ENCODE results near the gene CORO2A. TPM values are rescaled to one million over a fixed set of nuclear protein-coding genes. Genes with fewer than 3 reads are reported as not detected.

Gene CORO2A
- total and polyA plus RNA-seq, 2 of the 4 experiments (the other 2 are of a cell fraction) = 1.9 to 2.2 TPM

- Histone ChIP-seq H2BK5ac (ENCODE audit: low read depth, low read length, poor library complexity, severe bottlenecking) (no peak overlapping the region), H3K36me3 (ENCODE audit: control insufficient read depth, insufficient read depth, low read length) (peaks cover 15% of the 10 kb centered on the region; the same call in 1 of the 2 replicates), H3K4ac (ENCODE audit: low read depth, low read length) (no peak overlapping the region), H2AK5ac (ENCODE audit: low read depth, low read length) (no peak overlapping the region), H3K4me1 (ENCODE audit: control insufficient read depth, insufficient read depth, low read length) (peaks cover 7% of the 10 kb centered on the region), H3K9me1 (ENCODE audit: insufficient read depth, low read length) (peaks cover 5% of the 10 kb centered on the region; the same call in 1 of the 2 replicates), H4K91ac (ENCODE audit: insufficient read depth, low read depth, low read length) (no peak overlapping the region), H3K4me2 (ENCODE audit: low read depth, low read length) (no peak overlapping the region), H3K27ac (ENCODE audit: insufficient read depth, low read length) (no peak overlapping the region), H3K4me3 (ENCODE audit: insufficient read depth, low read depth, low read length) (no peak overlapping the region), H2AFZ (replicated peaks; ENCODE audit: low read length, poor library complexity) (no peak overlapping the region), H3K14ac (replicated peaks; ENCODE audit: low read depth, low read length) (no peak overlapping the region), H2BK15ac (ENCODE audit: low read depth, low read length) (no peak overlapping the region), H2AK9ac (replicated peaks; ENCODE audit: low read depth, low read length, poor library complexity) (no peak overlapping the region), H3K27me3 (ENCODE audit: control insufficient read depth, insufficient read depth, low read length) (no peaks in the 10 kb centered on the region), H4K5ac (ENCODE audit: low read depth, low read length) (no peak overlapping the region), H3K79me1 (ENCODE audit: low read depth in 1 of 2, low read length in 2 of 2) (peaks cover 3 to 22% of the 10 kb centered on the region in 2 experiments), H2BK20ac (ENCODE audit: low read depth, low read length) (no peak overlapping the region), H3K9ac (ENCODE audit: low read depth, low read length) (no peak overlapping the region), H3K23ac (ENCODE audit: low read depth, low read length) (no peak overlapping the region), H4K20me1 (ENCODE audit: insufficient read depth, low read length) (no peaks in the 10 kb centered on the region), H3K18ac (ENCODE audit: low read depth, low read length) (no peak overlapping the region), H3K56ac (ENCODE audit: extremely low read depth, insufficient read depth, low read length) (no peak overlapping the region), H3K9me3 (ENCODE audit: control insufficient read depth, insufficient read depth, low read length) (no peaks in the 10 kb centered on the region), H4K8ac (ENCODE audit: low read depth in 2 of 2, low read length in 2 of 2) (no peak overlapping the region), H2BK120ac (ENCODE audit: low read depth, low read length) (no peak overlapping the region)
- intact Hi-C loops (cut with micrococcal nuclease) (no loop called here), dilution Hi-C loops (cut with HindIII; ENCODE audit: low sequenced_read_pairs, unreplicated experiment) (no loop called here), in situ Hi-C loops (cut with MboI; ENCODE audit: low sequenced_read_pairs) (no loop called here)
- no TSS peak for BruUV-seq (replicated peaks)
- 100% methylated on average over 3 of the region's 9 CpGs; no CpG with 5 or more reads in 1 of the 2 experiments for WGBS, 2 experiments (ENCODE audit: extremely low coverage in 2 of 2, insufficient read length in 1 of 2)
- no peak for TF ChIP-seq CHD1 (IDR thresholded peaks at IDR 0.05; ENCODE audit: low read depth, low read length)
- TF ChIP-seq USF2 (IDR thresholded peaks at IDR 0.05; ENCODE audit: low read depth, low read length) = no peak
- TF ChIP-seq CEBPB (IDR thresholded peaks at IDR 0.05; ENCODE audit: low read depth, low read length) = no peak
- TF ChIP-seq RCOR1 (IDR thresholded peaks at IDR 0.05; ENCODE audit: insufficient replicate concordance, low read length) = no peak
- TF ChIP-seq ELK1 (IDR thresholded peaks at IDR 0.05; ENCODE audit: borderline replicate concordance, low read depth, low read length) = no peak
- no peak for TF ChIP-seq MXI1 (IDR thresholded peaks at IDR 0.05; ENCODE audit: borderline replicate concordance, low read depth, low read length)
- TF ChIP-seq MAFK (IDR thresholded peaks at IDR 0.05; ENCODE audit: low read depth, low read length) = no peak
- no peak for TF ChIP-seq MAZ (IDR thresholded peaks at IDR 0.05; ENCODE audit: borderline replicate concordance, low read depth, low read length)
- no peak for TF ChIP-seq RAD21 (IDR thresholded peaks at IDR 0.05; ENCODE audit: low read length)
- TF ChIP-seq FOS (IDR thresholded peaks at IDR 0.05; ENCODE audit: low read depth, low read length) = no peak
- TF ChIP-seq SMC3 (IDR thresholded peaks at IDR 0.05; ENCODE audit: low read depth, low read length) = no peak
- no peak for TF ChIP-seq NFE2L2 (IDR thresholded peaks at IDR 0.05; ENCODE audit: low read depth, low read length)
- no peak for TF ChIP-seq BHLHE40 (IDR thresholded peaks at IDR 0.05; ENCODE audit: low read depth, low read length)
- TF ChIP-seq POLR2A (IDR thresholded peaks at IDR 0.05; ENCODE audit: low read depth, low read length) = no peak
- TF ChIP-seq CTCF (conservative IDR thresholded peaks at IDR 0.05; ENCODE audit: low read depth, low read length) = no peak
- no peak for TF ChIP-seq RFX5 (IDR thresholded peaks at IDR 0.05; ENCODE audit: low read depth, low read length)
- ChIA-PET POLR2A (ENCODE audit: unreplicated experiment) (no interaction called here), CTCF (no interaction called here)
- ATAC-seq (ENCODE audit: low read depth) (no peak), DNase-seq (no peak)
Measured at GRCh38 chr9:98210435-98210834, 18.0 kb upstream of the CORO2A start.

Data from IMR-90 (cell line).